GM19452 (cell line): ENCODE data around the gene CCDC178.

ENCODE experiments used
- ATAC-seq: cut with Tn5 transposase; IDR thresholded peaks from one replicate; pipeline ENCODE4 v1.9.1; 2021; ENCODE audit not compliant: unreplicated experiment

CCDC178 gene

GRCh38 chr18:33132657-33133056 is 307.9 kb downstream of the CCDC178 start:
- ATAC-seq: no peak

GRCh38 chr18:33128581-33128980 is 311.9 kb downstream of the CCDC178 start:
- ATAC-seq: no peak

- no peak for ATAC-seq
Measured at GRCh38 chr18:33123862-33124518, 316.5 kb downstream of the CCDC178 start.

- no peak for ATAC-seq
Measured at GRCh38 chr18:33116376-33116775, 324.1 kb downstream of the CCDC178 start.

- ATAC-seq: no peak
Measured at GRCh38 chr18:33115917-33116316, 324.6 kb downstream of the CCDC178 start.

- ATAC-seq: no peak
Measured at GRCh38 chr18:33115476-33115875, 325.0 kb downstream of the CCDC178 start.

GRCh38 chr18:33114749-33115148 is 325.8 kb downstream of the CCDC178 start:
- no peak for ATAC-seq

- no peak for ATAC-seq
Measured at GRCh38 chr18:33113416-33113815, 327.1 kb downstream of the CCDC178 start.

GRCh38 chr18:33107511-33107910 is 333.0 kb downstream of the CCDC178 start:
- ATAC-seq: no peak

- ATAC-seq: no peak
Measured at GRCh38 chr18:33101316-33101715, 339.2 kb downstream of the CCDC178 start.

- ATAC-seq: no peak
Measured at GRCh38 chr18:33099626-33100025, 340.9 kb downstream of the CCDC178 start.

- no peak for ATAC-seq
Measured at GRCh38 chr18:33097126-33097525, 343.4 kb downstream of the CCDC178 start.

- no peak for ATAC-seq
Measured at GRCh38 chr18:33090461-33090860, 350.1 kb downstream of the CCDC178 start.

GRCh38 chr18:33076601-33077000 is 363.9 kb downstream of the CCDC178 start:
- no peak for ATAC-seq

- ATAC-seq: no peak
Measured at GRCh38 chr18:33074125-33074524, 366.4 kb downstream of the CCDC178 start.

GRCh38 chr18:33062834-33063364 is 377.6 kb downstream of the CCDC178 start:
- ATAC-seq: no peak

GRCh38 chr18:33052886-33053285 is 387.6 kb downstream of the CCDC178 start:
- no peak for ATAC-seq

GRCh38 chr18:33051407-33051806 is 389.1 kb downstream of the CCDC178 start:
- ATAC-seq: no peak

GRCh38 chr18:33040213-33040612 is 400.3 kb downstream of the CCDC178 start:
- no peak for ATAC-seq

- ATAC-seq: no peak
Measured at GRCh38 chr18:33034945-33035344, 405.6 kb downstream of the CCDC178 start.

GRCh38 chr18:33034212-33034611 is 406.3 kb downstream of the CCDC178 start:
- ATAC-seq: no peak

GRCh38 chr18:33022370-33022769 is 418.2 kb downstream of the CCDC178 start:
- ATAC-seq: no peak

- ATAC-seq: no peak
Measured at GRCh38 chr18:33020877-33021276, 419.6 kb downstream of the CCDC178 start.
